Measurements from ENCODE around the gene CTAG1A. TPM values are rescaled to one million over a fixed set of nuclear protein-coding genes. Genes with fewer than 3 reads are reported as not detected.
"Not testable (repeated sequence)": the region's sequence is repeated elsewhere in the genome, so short reads cannot be mapped to it uniquely, and the experiment has no call there.

Gene CTAG1A
- polyA plus RNA-seq (ENCODE audit: insufficient read length in 10 of 10), result not detected
- long read RNA-seq, donor 1, result 0 reads
- long read RNA-seq, donor 2, result 0 reads
- long read RNA-seq, donor 3, result 0 reads
- long read RNA-seq, donor 4, result 0 reads
- long read RNA-seq, donor 5, result 0 reads
- long read RNA-seq, donor 6, result 0 reads
- long read RNA-seq, donor 7, result 0 reads
- long read RNA-seq, donor 8, result 0 reads
- long read RNA-seq, donor 9, result 0 reads

GRCh38 chrX:154584585-154585183 is at the start of gene CTAG1A:
Gene CTAG1A (plus strand): TSS chrX:154585133. CDS start chrX:154585207, 74 bp downstream.
- not testable (repeated sequence) for DNase-seq

DNA sequence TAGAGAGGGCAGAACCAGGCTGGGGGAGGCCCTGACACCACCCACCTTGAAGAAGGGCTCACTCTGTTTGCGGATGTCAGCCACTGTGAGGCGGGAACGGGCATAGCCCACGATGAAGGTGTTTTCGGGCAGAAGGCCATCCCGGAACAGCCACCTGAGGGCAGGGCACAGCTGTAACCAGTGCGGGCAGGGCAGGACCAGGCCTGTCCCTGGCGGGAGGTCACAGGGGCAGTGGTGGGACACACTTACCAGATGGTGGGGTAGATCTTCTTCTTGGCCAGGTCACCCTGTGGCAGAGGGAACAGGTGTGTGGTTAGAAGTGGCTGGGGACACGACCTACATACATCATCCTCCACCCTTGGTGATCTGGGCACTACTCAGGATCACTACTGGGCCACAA is 49.0 kb upstream of the CTAG1A start:
- DNase-seq, result no peak

DNA sequence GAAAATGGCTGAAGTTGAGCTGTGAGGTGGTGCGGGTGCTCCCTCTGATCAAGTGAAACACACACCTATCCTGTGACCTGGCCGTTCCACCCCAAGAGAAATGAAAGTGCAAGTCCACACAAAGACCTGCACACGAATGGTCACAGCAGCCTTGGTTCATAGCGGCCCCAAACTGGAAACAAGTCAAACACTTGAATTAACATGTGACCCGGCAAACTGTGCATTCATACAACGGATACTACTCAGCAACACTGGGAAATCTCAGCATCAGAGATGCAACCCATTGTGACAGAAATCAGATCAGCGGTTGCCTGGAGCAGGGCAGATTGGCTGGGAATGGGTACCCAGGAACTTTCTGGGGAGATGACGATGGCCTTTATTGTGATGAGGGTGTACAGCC is 45.9 kb upstream of the CTAG1A start:
- no peak for DNase-seq

DNA sequence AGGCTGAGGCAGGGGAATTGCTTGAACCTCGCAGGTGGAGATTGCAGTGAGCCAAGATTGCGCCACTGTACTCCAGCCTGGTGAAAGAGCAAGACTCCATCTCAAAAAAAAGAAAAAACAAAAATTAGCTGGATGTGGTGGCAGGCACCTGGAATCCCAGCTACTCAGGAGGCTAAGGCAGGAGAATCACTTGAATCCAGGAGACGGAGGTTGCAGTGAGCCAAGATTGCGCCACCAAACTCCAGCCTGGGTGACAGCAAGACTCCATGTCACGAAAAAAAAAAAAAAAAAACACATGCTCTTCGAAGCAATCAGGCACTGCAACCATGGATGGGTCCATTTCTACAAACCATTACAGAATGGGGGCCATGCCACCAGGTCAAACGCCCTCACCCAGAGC is 44.6 kb upstream of the CTAG1A start:
- DNase-seq, result not testable (repeated sequence)

DNA sequence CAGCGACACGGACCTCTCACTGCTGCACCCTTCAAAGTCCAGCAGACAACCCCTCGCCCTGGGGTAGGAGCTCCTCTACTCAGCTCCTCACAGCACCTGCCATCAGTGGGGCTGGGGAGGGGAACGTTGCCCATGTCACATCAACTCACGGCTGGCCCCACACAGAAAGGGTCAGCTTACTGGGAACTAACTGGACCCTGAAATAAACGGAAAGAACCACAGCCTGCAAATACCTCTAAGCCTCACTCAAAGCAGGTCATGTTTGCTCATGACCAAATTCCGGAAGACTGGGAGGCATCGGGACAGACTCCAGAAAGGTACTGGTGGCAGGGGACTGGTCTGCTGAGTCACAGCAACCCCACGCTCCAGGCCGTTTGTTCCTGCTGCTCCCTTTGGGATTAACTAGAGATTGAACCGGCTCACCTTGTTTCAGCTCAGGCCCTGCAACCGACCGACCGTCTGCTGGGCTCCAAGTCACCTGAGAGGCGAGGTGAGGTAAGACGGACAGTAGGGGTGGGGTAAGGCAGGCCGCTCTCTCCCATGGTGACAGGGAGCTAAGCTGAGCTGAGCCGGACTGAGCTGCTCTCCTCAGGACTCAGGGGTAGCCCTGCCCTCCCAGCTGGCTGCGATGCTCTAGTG is 43.9 kb upstream of the CTAG1A start:
- no peak for DNase-seq

DNA sequence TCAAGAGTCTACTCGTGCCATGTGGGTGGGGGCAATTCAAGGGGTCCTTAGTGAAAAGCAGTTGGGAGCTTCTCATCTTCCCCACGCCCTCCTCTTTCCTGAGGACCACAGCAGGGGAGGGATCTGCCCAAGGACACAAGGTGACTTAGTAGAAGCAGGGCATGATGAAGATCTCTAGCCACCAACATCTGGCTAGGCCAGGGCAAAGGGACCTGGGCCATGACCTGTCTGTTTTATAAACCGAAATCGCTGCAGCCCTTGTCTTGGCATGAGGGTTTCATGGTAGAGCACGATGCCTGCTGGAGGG is 43.4 kb upstream of the CTAG1A start:
- DNase-seq, result no peak

- peak in 2 of 3 donors; percentile 39 to 83 for DNase-seq
Observed at GRCh38 chrX:154541896-154542722, 42.8 kb upstream of the CTAG1A start.

- no peak for DNase-seq
Observed at GRCh38 chrX:154542723-154543424, 42.1 kb upstream of the CTAG1A start.

DNA sequence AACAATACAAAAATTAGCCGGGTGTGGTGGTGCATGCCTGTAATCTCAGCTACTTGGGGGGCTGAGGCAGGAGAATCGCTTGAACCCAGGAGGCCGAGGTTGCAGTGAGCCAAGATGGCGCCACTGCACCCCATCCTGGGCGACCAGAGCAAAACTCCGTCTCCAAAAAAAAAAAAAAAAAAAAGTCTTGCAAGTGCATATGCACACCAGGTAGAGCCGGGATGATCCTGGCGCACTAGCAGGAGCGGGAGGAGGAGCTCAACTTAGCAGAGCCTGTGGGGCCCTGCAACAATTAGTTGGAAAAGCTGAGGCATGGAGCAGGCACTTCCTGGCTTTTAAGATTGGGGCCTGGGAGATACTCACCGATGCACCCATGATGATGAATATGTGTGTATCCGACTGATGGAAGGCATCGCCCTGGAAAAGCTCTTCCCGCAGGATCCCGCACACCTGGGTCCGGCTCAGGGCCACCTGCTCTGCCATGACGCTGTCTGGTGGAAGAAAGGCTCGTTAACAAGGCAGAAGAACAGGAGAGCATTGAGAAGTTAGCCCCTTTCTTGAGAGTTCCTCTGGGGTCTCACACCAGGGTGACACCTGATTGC is 39.2 kb upstream of the CTAG1A start:
- no peak for DNase-seq

GRCh38 chrX:154546354-154547244 is 38.3 kb upstream of the CTAG1A start, which contains the start of gene G6PD:
Gene G6PD (minus strand): TSS chrX:154546846. CDS start chrX:154546155, 691 bp downstream.
- DNase-seq, result peak in 2 of 3 donors; percentile 61 to 70

DNA sequence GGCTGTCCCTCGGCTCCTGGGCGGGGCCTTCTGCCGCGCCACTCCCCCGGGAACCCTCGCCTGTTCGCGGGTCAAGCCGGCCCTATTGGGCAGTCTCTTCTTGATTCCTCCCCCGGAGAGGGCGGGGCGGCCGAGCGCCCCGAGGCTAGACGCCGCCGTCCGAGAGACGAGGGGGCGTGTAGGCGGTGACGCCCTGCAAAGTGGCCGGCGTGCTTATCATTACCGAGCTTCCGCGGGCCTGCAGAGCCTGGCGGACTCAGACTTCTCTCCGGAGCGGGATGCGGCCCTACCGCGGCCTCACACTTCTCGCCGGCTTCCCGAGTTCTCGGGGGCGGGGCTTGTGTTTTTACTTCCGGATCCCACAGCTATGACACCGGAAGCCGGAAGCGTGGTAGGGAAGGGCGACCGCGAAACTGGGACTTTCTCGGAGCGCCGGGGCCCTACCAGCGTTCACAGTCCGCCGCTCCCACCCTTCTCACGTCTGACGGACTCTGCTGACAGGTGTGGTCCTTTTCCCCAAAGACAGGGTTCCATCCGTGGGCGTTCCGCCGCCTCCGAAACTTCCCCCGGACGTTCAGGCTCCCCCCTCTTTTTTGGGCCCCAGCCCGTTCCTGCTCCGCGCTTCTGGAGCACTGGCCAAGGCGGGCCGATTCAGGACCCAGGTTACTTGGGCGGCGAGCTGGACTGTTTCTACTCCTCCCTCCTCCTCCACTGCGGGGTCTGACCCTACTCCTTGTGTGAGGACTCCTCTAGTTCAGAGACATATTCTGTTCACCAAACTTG is 37.5 kb upstream of the CTAG1A start, which contains the start of gene IKBKG:
Gene IKBKG (plus strand): TSS at position 376 of the 783 bp plus-strand sequence. CDS start 4,383 bp downstream, outside the sequence.
- peak; percentile 88 to 97 (median 92) for DNase-seq

DNA sequence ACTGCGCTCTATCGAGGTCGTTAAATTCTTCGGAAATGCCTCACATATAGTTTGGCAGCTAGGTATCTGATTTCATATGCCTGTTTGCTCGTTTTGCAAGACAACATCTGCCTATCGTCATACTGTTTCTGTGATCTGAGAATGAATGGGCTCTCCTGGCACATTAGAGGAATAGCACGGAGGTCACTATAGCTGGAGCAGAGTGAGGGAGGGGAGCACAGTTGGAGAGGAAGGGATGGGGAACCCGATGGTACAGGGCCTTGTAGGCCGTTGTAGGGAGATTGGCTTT is 37.0 kb upstream of the CTAG1A start:
- DNase-seq, result no peak

DNA sequence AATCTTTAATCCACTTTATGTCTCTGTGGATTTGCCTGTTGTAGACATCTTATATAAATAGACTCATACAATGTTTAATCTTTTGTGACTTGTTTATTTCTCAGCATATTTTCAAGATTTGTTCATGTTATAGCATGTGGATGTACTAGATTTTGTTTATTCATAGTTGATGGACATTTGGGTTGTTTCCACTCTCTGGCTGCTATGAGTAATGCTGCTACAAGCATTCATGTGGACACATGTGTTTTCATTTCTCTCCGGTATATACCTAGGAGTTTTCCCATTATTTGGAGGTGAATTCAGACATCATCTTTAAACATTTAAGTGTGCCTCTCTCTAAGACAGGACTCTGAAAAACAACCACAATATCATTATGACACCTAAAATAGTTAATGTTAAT is 35.2 kb upstream of the CTAG1A start:
- DNase-seq, result no peak

DNA sequence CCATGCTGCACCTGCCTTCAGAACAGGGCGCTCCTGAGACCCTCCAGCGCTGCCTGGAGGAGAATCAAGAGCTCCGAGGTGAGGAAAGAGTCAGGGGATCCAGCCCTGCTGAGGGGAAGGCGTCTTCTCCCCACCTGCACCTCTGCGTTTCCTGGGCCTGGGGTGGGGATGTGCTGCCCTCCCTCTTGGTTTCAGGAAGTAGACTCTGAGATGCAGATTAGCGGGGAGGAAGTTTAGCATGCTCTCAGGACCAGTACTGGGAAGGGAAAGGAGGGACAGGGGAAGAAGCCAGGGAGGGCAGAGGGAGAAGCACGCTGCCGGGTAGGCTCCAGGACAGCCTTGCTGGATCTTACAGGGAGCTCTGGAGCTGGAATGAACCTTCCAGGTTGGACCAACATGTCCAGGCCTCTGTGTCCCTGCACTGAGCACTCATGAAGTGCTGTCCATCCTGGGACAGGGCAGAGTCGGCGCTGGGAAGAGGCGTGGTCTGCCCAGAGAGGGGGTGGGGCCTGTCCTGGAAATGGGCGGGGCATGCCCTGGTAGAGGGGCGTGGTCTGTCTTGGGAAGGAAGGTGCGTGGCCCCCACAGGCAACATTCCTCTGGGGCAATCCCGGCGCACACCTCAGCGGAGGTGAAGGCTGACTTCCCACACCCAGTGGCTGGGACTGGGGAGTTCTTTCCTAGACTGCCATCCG is 32.7 kb upstream of the CTAG1A start:
- not testable (repeated sequence) for DNase-seq

DNA sequence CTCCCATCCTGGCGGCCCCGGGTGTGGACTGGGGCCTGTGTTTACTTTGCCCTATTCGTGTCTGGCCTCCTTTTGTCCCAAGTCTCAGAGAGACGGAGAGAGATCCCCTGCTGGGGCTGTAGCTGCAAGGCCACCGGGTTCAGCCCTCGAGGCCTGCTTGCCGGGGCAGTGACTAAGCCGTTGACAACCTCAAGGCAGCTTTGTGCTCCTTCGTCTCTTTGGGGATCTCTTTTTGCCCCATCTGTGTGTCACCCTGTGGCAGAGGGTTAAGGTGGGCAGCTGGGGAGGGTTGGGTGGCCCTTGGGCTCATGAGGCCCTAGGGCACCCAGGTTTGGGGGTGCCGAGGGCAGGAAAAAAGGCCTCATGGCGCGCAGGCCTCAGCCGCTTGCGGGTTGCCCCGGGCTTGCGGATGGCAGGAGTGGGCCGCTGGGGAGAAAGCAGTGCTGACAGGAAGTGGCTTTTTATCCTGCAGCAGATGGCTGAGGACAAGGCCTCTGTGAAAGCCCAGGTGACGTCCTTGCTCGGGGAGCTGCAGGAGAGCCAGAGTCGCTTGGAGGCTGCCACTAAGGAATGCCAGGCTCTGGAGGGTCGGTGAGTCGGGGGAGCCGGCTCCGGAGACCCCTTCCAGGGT is 26.8 kb upstream of the CTAG1A start:
- not testable (repeated sequence) for DNase-seq

GRCh38 chrX:154558896-154559295 is 26.0 kb upstream of the CTAG1A start:
- DNase-seq, result not testable (repeated sequence)

DNA sequence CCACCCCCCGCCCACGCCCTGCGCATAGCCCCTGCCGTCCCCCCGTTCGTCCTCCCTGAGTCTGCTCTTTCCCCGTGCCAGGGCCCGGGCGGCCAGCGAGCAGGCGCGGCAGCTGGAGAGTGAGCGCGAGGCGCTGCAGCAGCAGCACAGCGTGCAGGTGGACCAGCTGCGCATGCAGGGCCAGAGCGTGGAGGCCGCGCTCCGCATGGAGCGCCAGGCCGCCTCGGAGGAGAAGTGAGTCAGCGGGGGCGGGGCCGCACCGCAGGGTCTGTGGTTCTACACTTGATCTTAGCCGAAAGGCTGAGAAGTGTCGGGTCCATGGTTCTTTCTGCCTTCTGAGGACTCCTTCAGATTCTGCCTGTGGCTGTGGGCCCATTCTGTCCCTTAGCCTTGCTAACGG is 24.6 kb upstream of the CTAG1A start:
- DNase-seq, result not testable (repeated sequence)

DNA sequence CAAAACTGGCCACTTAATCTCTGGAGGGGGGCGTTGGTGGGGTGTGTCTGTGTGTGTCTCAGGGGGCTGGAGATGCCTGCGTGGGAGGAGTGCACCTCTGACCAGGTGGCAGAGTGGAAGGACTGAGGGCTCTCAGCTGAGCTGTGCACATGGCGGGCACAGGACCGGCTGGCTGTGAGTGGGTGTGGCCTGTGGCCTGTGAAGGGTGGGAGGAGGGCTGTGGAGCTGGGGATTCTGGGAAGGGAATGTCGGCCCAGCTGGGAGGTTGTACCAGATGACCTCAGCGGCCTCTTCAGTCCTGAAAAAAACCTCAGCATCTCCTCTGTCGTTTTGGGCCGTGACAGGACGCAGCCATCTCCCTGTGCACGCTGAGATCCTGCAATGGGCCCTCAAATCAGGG is 22.6 kb upstream of the CTAG1A start:
- not testable (repeated sequence) for DNase-seq
